Spleen (tissue), 13 donors: ENCODE data around the gene OR52J3. TPM values are rescaled to one million over a fixed set of nuclear protein-coding genes. Genes with fewer than 3 reads are reported as not detected.

Experiments used
- DNase-seq: peaks from one replicate; pipeline ENCODE4 v3.0.0-alpha.2; 2020
- H3K27ac ChIP-seq, 8 donors: fragments of 200-600 bp; sonication (generic) in 7 of 8; 1 replicate in 4 of 8; 2 replicates in 4 of 8; pipeline versions ENCODE4 v1.5.0 to v1.8.0; 2016 to 2021; ENCODE audit warnings: inconsistent platforms in 4 of 8, mild to moderate bottlenecking in 4 of 8, moderate library complexity in 1 of 8
- H3K27me3 ChIP-seq, 7 donors: fragments of 200-600 bp; sonication (generic) in 6 of 7; replicated peaks in 1 of 7; 1 replicate in 4 of 7; 2 replicates in 3 of 7; pipeline versions ENCODE4 v1.5.0 to v1.8.0; 2016 to 2021; ENCODE audit warnings: inconsistent platforms in 3 of 7, mild to moderate bottlenecking in 1 of 7
- H3K36me3 ChIP-seq, 6 donors: fragments of 200-600 bp; sonication (generic) in 5 of 6; 1 replicate in 4 of 6; 2 replicates in 2 of 6; pipeline versions ENCODE4 v1.5.0 to v1.8.0; 2016 to 2021; ENCODE audit warnings: inconsistent platforms in 2 of 6
- H3K4me1 ChIP-seq, 6 donors: fragments of 200-600 bp; sonication (generic) in 5 of 6; 1 replicate in 3 of 6; 2 replicates in 3 of 6; pipeline versions ENCODE4 v1.5.0 to v1.8.0; 2016 to 2021; ENCODE audit warnings: inconsistent platforms in 3 of 6
- H3K4me3 ChIP-seq, 8 donors: fragments of 200-600 bp; sonication (generic) in 7 of 8; 1 replicate in 4 of 8; 2 replicates in 4 of 8; pipeline versions ENCODE4 v1.5.0 to v1.8.0; 2016 to 2021; ENCODE audit warnings: inconsistent platforms in 4 of 8, mild to moderate bottlenecking in 4 of 8, moderate library complexity in 2 of 8
- H3K9me3 ChIP-seq, 8 donors: fragments of 200-600 bp; sonication (generic) in 7 of 8; 1 replicate in 4 of 8; 2 replicates in 4 of 8; pipeline versions ENCODE4 v1.5.0 to v1.8.0; 2016 to 2021; ENCODE audit warnings: inconsistent platforms in 4 of 8
- POLR2A ChIP-seq, 3 donors: fragments of 450-650 bp; IDR thresholded peaks; one replicate each; pipeline ENCODE4 v1.5.1; 2017; ENCODE audit warnings: antibody characterized with exemption in 3 of 3, mild to moderate bottlenecking in 1 of 3
- POLR2AphosphoS5 ChIP-seq, 3 donors: sonication (generic); formaldehyde crosslinking; IDR thresholded peaks; one replicate each; pipeline ENCODE4 v1.5.1; 2017; ENCODE audit warnings: antibody characterized with exemption in 3 of 3
- WGBS, 5 donors: extraction: QIAGEN DNeasy Blood & Tissue Kit in 3 of 5; methylation state at CpG; one replicate each; pipeline versions ENCODE4 v1.1.5 to v1.1.7; 2013 to 2018; 5-methylcytosine and 5-hydroxymethylcytosine counted together
- intact Hi-C: fragments of 100-400 bp; cut with DNase I; formaldehyde crosslinking; loops from one replicate; pipeline ENCODE4 v1.15.0; 2023; ENCODE audit warnings: low total_unique reads
- long read RNA-seq, 2 donors: transcript quantifications; one replicate each; lab custom pipeline, GENCODE V29; 2026
- polyA plus RNA-seq, 3 donors: library from polyadenylated mRNA; stranded (reverse); fragments of 200-250 nt; gene quantifications; one replicate each; pipeline ENCODE4 v1.2.1, GENCODE V29; 2013
- total RNA-seq, 7 donors: library from RNA; depleted of rRNA in 3 of 7; stranded (reverse); fragments of >200 nt in 3 of 7; fragmentation: NEBNext Ultra II Directional in 4 of 7; extraction: Animal tissue kit (Norgen Biotek cat#: 25700) in 4 of 7; gene quantifications; one replicate each; pipeline versions ENCODE4 v1.1.0 to v1.2.1, GENCODE V29; 2016 to 2021
- TF ChIP-seq, protein P1 (sequence below), 11 experiments: fragments of 200-600 bp in 7 of 11; fragments of 450-650 bp in 4 of 11; sonication (generic) in 4 of 11; IDR thresholded peaks in 8 of 11; conservative IDR thresholded peaks in 3 of 11; 1 replicate in 7 of 11; 2 replicates in 4 of 11; pipeline versions ENCODE4 v1.4.0 to v1.8.0; 2016 to 2021; ENCODE audit warnings: antibody characterized with exemption in 11 of 11, inconsistent platforms in 4 of 11, mild to moderate bottlenecking in 1 of 11
- donor health status: healthy with polysubstance abuse.
- donor health status: DM: no; HTN: no; CAD: no; lungs with moderate emphysema.
- donor health status: DM: no; HTN: no; CAD: no.
- donor health status: Bipolar disorder and iron deficiency.
- donor health status: healthy.
- donor health status: DM: no; HTN: no; CAD: no.
- donor health status: DM: yes; HTN: yes; CAD: no.

OR52J3 gene
- total RNA-seq (not detected), polyA plus RNA-seq (not detected)
- long read RNA-seq, donor 1 = 0 reads
- long read RNA-seq, donor 2 = 0 reads

DNA sequence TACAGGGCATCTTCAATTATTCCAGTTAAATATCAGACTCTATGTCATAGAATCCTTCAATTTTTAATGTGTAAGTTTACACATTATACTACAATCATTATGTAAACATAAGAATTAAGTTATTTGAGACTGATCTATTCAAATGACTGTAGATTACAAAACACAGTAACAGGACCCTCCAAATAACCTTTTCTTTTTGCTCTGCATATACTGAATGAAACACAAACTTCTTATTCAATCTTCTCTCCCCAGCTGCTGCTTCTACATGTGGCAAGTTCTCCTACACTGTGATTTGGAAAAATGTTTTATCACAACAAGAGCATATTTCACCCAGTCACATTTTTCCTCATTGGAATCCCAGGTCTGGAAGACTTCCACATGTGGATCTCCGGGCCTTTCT is at the start of gene OR52J3:
Gene OR52J3 (plus strand): TSS at position 301 of the 400 bp plus-strand sequence. CDS start 0 bp downstream, at position 301.
- WGBS, 5 donors = 83 to 93% (median 84%) methylated on average over 1 of the region's 1 CpG
- intact Hi-C loops = no loop called here
- H3K27me3 ChIP-seq = no peaks in the 10 kb centered on the region
- no peak for DNase-seq
- TF ChIP-seq POLR2A (IDR thresholded peaks at IDR 0.05) (no peak), POLR2AphosphoS5 (IDR thresholded peaks at IDR 0.05) (no peak)
- TF ChIP-seq, protein P1, sequence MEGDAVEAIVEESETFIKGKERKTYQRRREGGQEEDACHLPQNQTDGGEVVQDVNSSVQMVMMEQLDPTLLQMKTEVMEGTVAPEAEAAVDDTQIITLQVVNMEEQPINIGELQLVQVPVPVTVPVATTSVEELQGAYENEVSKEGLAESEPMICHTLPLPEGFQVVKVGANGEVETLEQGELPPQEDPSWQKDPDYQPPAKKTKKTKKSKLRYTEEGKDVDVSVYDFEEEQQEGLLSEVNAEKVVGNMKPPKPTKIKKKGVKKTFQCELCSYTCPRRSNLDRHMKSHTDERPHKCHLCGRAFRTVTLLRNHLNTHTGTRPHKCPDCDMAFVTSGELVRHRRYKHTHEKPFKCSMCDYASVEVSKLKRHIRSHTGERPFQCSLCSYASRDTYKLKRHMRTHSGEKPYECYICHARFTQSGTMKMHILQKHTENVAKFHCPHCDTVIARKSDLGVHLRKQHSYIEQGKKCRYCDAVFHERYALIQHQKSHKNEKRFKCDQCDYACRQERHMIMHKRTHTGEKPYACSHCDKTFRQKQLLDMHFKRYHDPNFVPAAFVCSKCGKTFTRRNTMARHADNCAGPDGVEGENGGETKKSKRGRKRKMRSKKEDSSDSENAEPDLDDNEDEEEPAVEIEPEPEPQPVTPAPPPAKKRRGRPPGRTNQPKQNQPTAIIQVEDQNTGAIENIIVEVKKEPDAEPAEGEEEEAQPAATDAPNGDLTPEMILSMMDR (IDR thresholded peaks at IDR 0.05 in 8 of 11, conservative IDR thresholded peaks at IDR 0.05 in 3 of 11) = no peak
- no peak within 1 kb of the TSS for H3K4me3 ChIP-seq
- H3K4me1 ChIP-seq = no peaks in the 10 kb centered on the region
- no peaks in the 10 kb centered on the region for H3K36me3 ChIP-seq
- no peak within 1 kb of the TSS for H3K27ac ChIP-seq
- no peaks in the 10 kb centered on the region for H3K9me3 ChIP-seq

DNA sequence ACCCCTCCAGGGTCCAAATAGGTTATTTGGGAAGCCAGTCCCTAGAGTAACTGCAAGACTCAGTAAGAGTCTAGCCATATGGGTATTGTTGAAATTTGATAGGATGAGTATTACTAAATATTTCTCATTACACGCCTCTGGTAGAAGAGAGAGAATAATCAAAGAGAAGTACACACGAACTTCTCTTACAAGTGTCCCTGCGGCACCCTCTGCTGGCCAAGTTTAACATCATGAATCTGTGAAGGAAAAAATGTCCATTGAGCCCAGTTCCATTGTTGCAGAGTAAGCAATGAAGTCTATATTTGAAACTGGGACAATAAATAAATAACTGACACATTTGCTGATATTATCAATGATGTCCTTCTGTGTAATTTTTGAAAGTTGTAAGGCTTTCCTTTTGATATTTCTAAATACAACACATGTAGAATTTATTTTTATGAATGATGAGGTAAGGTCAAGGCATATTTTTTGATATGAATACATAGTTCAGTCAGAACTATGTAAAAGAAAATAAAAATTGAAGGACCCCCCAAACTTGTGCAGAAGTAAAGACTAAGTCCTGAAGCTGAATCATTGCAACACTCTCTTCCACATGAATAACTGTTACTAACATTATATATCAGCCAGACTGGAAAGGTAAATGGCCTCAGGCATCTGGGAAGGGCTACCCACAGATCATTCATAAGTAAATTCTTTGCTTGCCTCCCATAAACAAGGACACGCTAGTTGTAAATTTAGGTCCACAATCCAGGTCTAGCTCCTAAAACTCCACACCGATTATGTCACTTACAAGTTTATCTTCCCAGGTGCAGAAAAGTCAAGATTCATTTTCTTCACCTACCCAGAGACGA is 41.7 kb upstream of the OR52J3 start:
- 38 to 43% (median 42%) methylated on average over 6 of the region's 6 CpGs for WGBS, 5 donors
- H3K36me3 ChIP-seq = no peaks in the 10 kb centered on the region
- no peak for DNase-seq
- TF ChIP-seq, protein P1 (IDR thresholded peaks at IDR 0.05 in 8 of 11, conservative IDR thresholded peaks at IDR 0.05 in 3 of 11) = peak in 6 of 11 experiments; percentile 25 to 43 (median 36)
- no peak for TF ChIP-seq POLR2AphosphoS5 (IDR thresholded peaks at IDR 0.05)
- TF ChIP-seq POLR2A (IDR thresholded peaks at IDR 0.05) = no peak
- no peaks in the 10 kb centered on the region for H3K27me3 ChIP-seq
- intact Hi-C loops = no loop called here
- no peaks in the 10 kb centered on the region for H3K4me1 ChIP-seq
- H3K4me3 ChIP-seq = no peak overlapping the region
- no peak overlapping the region for H3K27ac ChIP-seq
- H3K9me3 ChIP-seq = no peaks in the 10 kb centered on the region

DNA sequence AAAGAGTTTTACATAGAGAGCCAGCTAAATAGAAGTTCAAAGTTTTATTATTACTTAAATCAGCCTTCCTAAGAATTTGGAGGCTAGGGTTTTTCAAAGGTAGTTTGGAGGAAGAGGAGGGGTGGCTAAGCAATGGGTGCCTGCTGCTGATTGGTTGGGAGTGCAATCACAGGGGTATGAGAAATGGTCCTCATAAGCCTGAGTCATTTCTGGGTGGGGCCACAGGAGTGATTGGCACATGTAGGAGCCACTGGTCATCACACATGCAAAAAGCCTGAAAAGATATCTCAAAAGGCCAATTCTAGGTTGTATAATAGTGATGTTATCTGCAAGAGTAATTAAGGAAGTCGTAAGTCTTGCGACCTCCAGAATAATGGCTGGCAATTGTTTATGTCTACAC is 38.8 kb upstream of the OR52J3 start:
- H3K4me1 ChIP-seq = no peaks in the 10 kb centered on the region
- no peak for DNase-seq
- H3K27me3 ChIP-seq = no peaks in the 10 kb centered on the region
- 17 to 37% (median 34%) methylated on average over 2 of the region's 2 CpGs for WGBS, 5 donors
- no peak overlapping the region for H3K27ac ChIP-seq
- intact Hi-C loops = no loop called here
- TF ChIP-seq POLR2AphosphoS5 (IDR thresholded peaks at IDR 0.05) (no peak), POLR2A (IDR thresholded peaks at IDR 0.05) (no peak)
- TF ChIP-seq, protein P1 (IDR thresholded peaks at IDR 0.05 in 8 of 11, conservative IDR thresholded peaks at IDR 0.05 in 3 of 11) = no peak
- H3K36me3 ChIP-seq = no peaks in the 10 kb centered on the region
- no peaks in the 10 kb centered on the region for H3K9me3 ChIP-seq
- H3K4me3 ChIP-seq = no peak overlapping the region

DNA sequence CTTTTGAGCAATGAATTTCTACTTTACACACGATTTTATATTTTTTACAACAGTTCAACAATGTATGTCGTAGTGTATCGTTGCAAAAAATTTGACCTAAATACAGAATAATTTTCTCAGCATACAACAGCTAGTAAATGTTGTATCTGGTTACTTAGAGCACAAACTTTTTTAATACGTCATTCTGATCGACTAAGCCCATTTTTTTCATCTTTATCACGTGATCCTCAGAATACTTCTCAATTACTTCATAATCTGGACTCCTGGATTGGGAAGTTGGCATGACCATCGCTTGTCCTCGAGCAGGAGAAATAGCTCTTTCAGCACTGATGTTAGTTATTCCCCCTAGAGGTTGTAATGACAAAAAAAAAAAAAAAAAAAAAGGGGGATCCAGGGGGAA is 35.1 kb upstream of the OR52J3 start:
- DNase-seq = no peak
- H3K27me3 ChIP-seq = no peaks in the 10 kb centered on the region
- no peak overlapping the region for H3K4me3 ChIP-seq
- H3K4me1 ChIP-seq = no peaks in the 10 kb centered on the region
- H3K36me3 ChIP-seq = no peaks in the 10 kb centered on the region
- no peaks in the 10 kb centered on the region for H3K9me3 ChIP-seq
- intact Hi-C loops = loop anchor here (10.0 kb wide), 1 partner anchor 366 kb away; the partner anchor contains the start of gene OR51E1
- WGBS, 5 donors = 69 to 79% (median 77%) methylated on average over 8 of the region's 8 CpGs
- TF ChIP-seq POLR2AphosphoS5 (IDR thresholded peaks at IDR 0.05) (no peak), POLR2A (IDR thresholded peaks at IDR 0.05) (no peak)
- TF ChIP-seq, protein P1 (IDR thresholded peaks at IDR 0.05 in 8 of 11, conservative IDR thresholded peaks at IDR 0.05 in 3 of 11) = no peak
- no peak overlapping the region for H3K27ac ChIP-seq
